Left ventricle myocardium inferior (tissue), 1 donor: ENCODE measurements around the gene ARV1. TPM values are rescaled to one million over a fixed set of nuclear protein-coding genes. Genes with fewer than 3 reads are reported as not detected.

Experiments used
- DNase-seq: peaks from one replicate; pipeline ENCODE4 v3.0.0-alpha.2; 2020
- H3K27ac ChIP-seq: fragments of 200-600 bp; replicated peaks from 2 replicates; pipeline ENCODE4 v1.8.0; 2021
- H3K27me3 ChIP-seq: fragments of 200-600 bp; 2 replicates; pipeline ENCODE4 v1.8.0; 2021; ENCODE audit warnings: low read depth
- H3K36me3 ChIP-seq: fragments of 200-600 bp; 2 replicates; pipeline ENCODE4 v1.8.0; 2021
- H3K4me1 ChIP-seq: fragments of 200-600 bp; 2 replicates; pipeline ENCODE4 v1.8.0; 2021
- H3K4me3 ChIP-seq: fragments of 200-600 bp; 2 replicates; pipeline ENCODE4 v1.8.0; 2021; ENCODE audit warnings: mild to moderate bottlenecking, moderate library complexity
- H3K9me3 ChIP-seq: fragments of 200-600 bp; replicated peaks from 2 replicates; pipeline ENCODE4 v1.8.0; 2021
- intact Hi-C: fragments of 100-400 bp; cut with micrococcal nuclease; formaldehyde crosslinking; loops from one replicate; pipeline ENCODE4 v1.11.0; 2022
- long read RNA-seq: library from polyadenylated mRNA; unstranded; transcript quantifications from one replicate; pipeline ENCODE4 v2.0.0, GENCODE V29; 2021
- total RNA-seq: library from RNA; stranded (reverse); fragmentation: NEBNext Ultra II Directional; extraction: Animal tissue kit (Norgen Biotek cat#: 25700); gene quantifications from one replicate; pipeline ENCODE4 v1.2.1, GENCODE V29; 2021
- TF ChIP-seq, protein P1 (sequence below): fragments of 200-600 bp; IDR thresholded peaks from 2 replicates; pipeline ENCODE4 v1.8.0; 2021; ENCODE audit warnings: antibody characterized with exemption, mild to moderate bottlenecking, borderline replicate concordance
- donor health status: DM: no; HTN: yes; CAD: no; lungs with severe emphysema.

Gene ARV1
- total RNA-seq: 19.3 TPM
- long read RNA-seq, transcript ARV1-201 (6 exons, 1,335 nt): major isoform, 16 of 23 reads
- long read RNA-seq, partial matches to known transcripts: 0 of 23 reads
- long read RNA-seq, other reads (novel, unspliced or antisense): 5 of 23 reads

DNA sequence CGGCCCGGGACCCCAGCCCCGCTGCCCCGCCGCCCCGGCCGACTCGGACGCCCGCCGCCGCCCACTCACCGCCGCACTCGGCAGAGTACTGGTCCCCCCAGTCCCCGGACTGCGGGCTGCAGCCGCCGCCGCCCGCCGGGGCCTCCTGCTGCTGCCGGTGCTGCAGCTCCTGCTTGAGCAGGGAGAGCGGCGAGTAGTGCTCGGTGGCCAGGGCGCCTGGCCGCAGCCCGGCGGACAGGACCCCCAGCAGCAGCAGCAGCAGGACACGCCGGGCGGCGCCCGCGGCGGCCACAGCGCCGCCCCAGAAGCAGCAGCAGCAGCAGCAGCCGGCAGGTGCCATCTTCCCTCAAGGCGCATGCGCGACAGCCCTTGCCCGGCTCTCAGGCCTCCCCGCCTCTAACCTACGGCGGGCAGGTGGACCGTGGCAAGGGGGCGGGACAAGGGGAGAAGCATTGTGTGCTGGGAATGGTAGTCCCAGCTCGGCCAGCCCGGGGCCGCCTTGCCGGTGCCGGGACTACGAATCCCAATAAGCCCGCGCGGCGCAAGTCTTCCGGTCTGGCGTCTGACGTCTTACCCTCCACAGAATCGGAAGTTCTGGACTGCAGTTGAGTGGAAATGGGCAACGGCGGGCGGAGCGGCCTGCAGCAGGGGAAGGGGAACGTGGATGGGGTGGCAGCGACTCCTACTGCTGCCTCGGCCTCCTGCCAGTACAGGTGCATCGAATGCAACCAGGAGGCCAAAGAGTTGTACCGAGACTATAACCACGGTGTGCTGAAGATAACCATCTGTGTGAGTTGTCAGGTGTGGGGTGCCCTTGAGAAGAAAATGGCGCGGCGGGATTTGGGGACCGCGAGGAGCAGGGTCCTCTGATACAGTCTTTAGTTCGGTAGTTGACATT is at the start of gene ARV1, which contains the start of gene TTC13:
TSS of gene ARV1 (plus strand) at position 604 of the 898 bp plus-strand sequence. CDS start at position 616, 12 bp downstream.
TSS of gene TTC13 (minus strand) at position 371 of the 898 bp plus-strand sequence. CDS start at position 340, 31 bp downstream.
- Histone ChIP-seq H3K9me3 (no peaks in the 10 kb centered on the region), H3K4me1 (peaks cover 37% of the 10 kb centered on the region), H3K36me3 (peaks cover 19% of the 10 kb centered on the region), H3K4me3 (peak within 1 kb of the TSS; percentile 80), H3K27me3 (no peaks in the 10 kb centered on the region), H3K27ac (peak within 1 kb of the TSS; percentile 84)
- intact Hi-C loops: no loop called here
- TF ChIP-seq, protein P1, sequence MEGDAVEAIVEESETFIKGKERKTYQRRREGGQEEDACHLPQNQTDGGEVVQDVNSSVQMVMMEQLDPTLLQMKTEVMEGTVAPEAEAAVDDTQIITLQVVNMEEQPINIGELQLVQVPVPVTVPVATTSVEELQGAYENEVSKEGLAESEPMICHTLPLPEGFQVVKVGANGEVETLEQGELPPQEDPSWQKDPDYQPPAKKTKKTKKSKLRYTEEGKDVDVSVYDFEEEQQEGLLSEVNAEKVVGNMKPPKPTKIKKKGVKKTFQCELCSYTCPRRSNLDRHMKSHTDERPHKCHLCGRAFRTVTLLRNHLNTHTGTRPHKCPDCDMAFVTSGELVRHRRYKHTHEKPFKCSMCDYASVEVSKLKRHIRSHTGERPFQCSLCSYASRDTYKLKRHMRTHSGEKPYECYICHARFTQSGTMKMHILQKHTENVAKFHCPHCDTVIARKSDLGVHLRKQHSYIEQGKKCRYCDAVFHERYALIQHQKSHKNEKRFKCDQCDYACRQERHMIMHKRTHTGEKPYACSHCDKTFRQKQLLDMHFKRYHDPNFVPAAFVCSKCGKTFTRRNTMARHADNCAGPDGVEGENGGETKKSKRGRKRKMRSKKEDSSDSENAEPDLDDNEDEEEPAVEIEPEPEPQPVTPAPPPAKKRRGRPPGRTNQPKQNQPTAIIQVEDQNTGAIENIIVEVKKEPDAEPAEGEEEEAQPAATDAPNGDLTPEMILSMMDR: peak; percentile 45
- DNase-seq: peak; percentile 99

DNA sequence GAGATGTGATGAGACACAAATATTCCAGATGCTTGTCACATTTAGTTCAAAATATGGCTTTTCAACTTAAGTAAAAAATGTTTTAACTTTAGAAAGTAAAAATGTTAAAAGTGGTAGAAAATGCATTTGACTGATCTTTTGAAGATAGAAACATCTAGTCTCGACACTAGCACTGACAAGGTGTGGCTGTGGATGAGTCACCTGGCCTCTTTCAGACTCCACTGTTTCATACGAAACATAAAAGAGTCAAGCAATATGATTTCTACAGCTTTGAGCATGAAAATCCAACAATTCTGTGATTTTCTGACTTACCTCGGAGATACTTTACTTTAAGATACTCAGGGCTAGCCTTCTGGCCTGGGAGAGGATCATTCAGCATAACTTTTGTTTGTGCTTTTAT is 47.9 kb upstream of the ARV1 start:
- TF ChIP-seq, protein P1: no peak
- H3K27me3 ChIP-seq: no peaks in the 10 kb centered on the region
- H3K36me3 ChIP-seq: peaks cover 66% of the 10 kb centered on the region
- no peaks in the 10 kb centered on the region for H3K4me1 ChIP-seq
- no peak for DNase-seq
- H3K4me3 ChIP-seq: no peak overlapping the region
- no peak overlapping the region for H3K27ac ChIP-seq
- no peaks in the 10 kb centered on the region for H3K9me3 ChIP-seq
- intact Hi-C loops: no loop called here

DNA sequence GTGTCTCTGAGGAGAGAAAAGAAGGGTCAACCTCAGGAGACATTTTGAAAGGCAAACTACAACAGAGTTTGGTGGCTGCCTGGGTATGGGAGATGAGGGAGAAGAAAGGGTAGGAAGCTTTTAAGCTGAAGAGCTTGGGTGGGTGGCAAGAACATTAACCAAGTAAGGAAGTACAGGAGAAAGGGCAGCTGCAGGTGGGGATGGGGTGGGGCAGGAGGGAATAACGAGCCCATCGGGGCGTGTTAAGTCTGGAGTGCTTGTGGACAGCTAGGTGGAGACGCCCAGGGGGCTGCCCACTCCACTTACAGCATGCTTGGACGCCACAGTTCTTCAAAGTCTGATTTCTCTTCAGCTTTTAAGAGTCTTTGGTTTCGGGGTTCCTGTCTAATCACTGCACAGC is 43.0 kb upstream of the ARV1 start:
- H3K4me3 ChIP-seq: no peak overlapping the region
- TF ChIP-seq, protein P1: no peak
- no peaks in the 10 kb centered on the region for H3K4me1 ChIP-seq
- H3K9me3 ChIP-seq: no peaks in the 10 kb centered on the region
- no peak for DNase-seq
- no peak overlapping the region for H3K27ac ChIP-seq
- no peaks in the 10 kb centered on the region for H3K27me3 ChIP-seq
- H3K36me3 ChIP-seq: peaks cover 25% of the 10 kb centered on the region
- intact Hi-C loops: no loop called here

GRCh38 chr1:230936475-230936874 is 42.4 kb upstream of the ARV1 start:
- H3K36me3 ChIP-seq: peaks cover 19% of the 10 kb centered on the region
- no peak for DNase-seq

GRCh38 chr1:230937371-230937770 is 41.5 kb upstream of the ARV1 start:
- no peak overlapping the region for H3K4me3 ChIP-seq
- H3K27ac ChIP-seq: no peak overlapping the region
- no peaks in the 10 kb centered on the region for H3K27me3 ChIP-seq
- TF ChIP-seq, protein P1: no peak
- no peaks in the 10 kb centered on the region for H3K4me1 ChIP-seq
- peaks cover 13% of the 10 kb centered on the region for H3K36me3 ChIP-seq
- intact Hi-C loops: no loop called here
- H3K9me3 ChIP-seq: no peaks in the 10 kb centered on the region
- DNase-seq: no peak

More at GRCh38 chr1:230936475-230936874, 42.4 kb upstream of the ARV1 start:
- Histone ChIP-seq H3K27ac (no peak overlapping the region), H3K9me3 (no peaks in the 10 kb centered on the region), H3K4me1 (no peaks in the 10 kb centered on the region), H3K4me3 (no peak overlapping the region), H3K27me3 (no peaks in the 10 kb centered on the region)
- TF ChIP-seq, protein P1: no peak
- intact Hi-C loops: no loop called here
